HCT116 (cell line): ENCODE results near the gene SLC24A3.

Source experiments
- CBX3 ChIP-seq: IDR thresholded peaks from 2 replicates; pipeline ENCODE4 v1.6.1; 2012; ENCODE audit warnings: low read depth
- CEBPB ChIP-seq: IDR thresholded peaks from 2 replicates; pipeline ENCODE4 v1.6.1; 2012; ENCODE audit warnings: low read depth
- EGR1 ChIP-seq: IDR thresholded peaks from 2 replicates; pipeline ENCODE4 v1.6.1; 2012; ENCODE audit warnings: low read depth
- EZH2 ChIP-seq: fragments of 200-600 bp; sonication (generic); IDR thresholded peaks from 2 replicates; pipeline ENCODE4 v1.6.1; 2017; ENCODE audit warnings: antibody characterized with exemption, mixed run types
- EZH2phosphoT487 ChIP-seq: fragments of 200-600 bp; IDR thresholded peaks from 2 replicates; pipeline ENCODE4 v1.6.1; 2018; ENCODE audit warnings: antibody characterized with exemption, borderline replicate concordance
- POLR2AphosphoS5 ChIP-seq: IDR thresholded peaks from 2 replicates; pipeline ENCODE4 v1.6.1; 2011; ENCODE audit warnings: mild to moderate bottlenecking, low read depth, low read length, moderate library complexity
- RAD21 ChIP-seq: IDR thresholded peaks from 2 replicates; pipeline ENCODE4 v1.6.1; 2012; ENCODE audit warnings: low read depth, mild to moderate bottlenecking
- YY1 ChIP-seq: IDR thresholded peaks from 2 replicates; pipeline ENCODE4 v1.6.1; 2011; ENCODE audit warnings: low read length, low read depth, moderate library complexity, mild to moderate bottlenecking; ENCODE audit not compliant: insufficient replicate concordance; ENCODE audit errors: extremely low read depth
- ZNF274 ChIP-seq: fragments of 200-500 bp; sonication (Bioruptor generic); IDR thresholded peaks from 2 replicates; pipeline ENCODE4 v1.6.1; 2014; ENCODE audit warnings: mild to moderate bottlenecking, low read depth, low read length, inconsistent platforms
- TF ChIP-seq, protein P1 (sequence below), 3 experiments: fragments of 200-600 bp in 1 of 3; sonication (generic) in 1 of 3; IDR thresholded peaks in 2 of 3; conservative IDR thresholded peaks in 1 of 3; 2 replicates each; pipeline ENCODE4 v1.5.1; 2012 to 2017; ENCODE audit warnings: low read depth in 2 of 3, low read length in 2 of 3, antibody characterized with exemption in 1 of 3, borderline replicate concordance in 1 of 3, control low read depth in 1 of 3, mild to moderate bottlenecking in 1 of 3, mixed read lengths in 1 of 3, mixed run types in 1 of 3, moderate library complexity in 1 of 3; ENCODE audit not compliant: insufficient read depth in 1 of 3
- TF ChIP-seq, protein P2 (sequence below): IDR thresholded peaks from 2 replicates; pipeline ENCODE4 v1.6.1; 2012
- TF ChIP-seq, protein P3 (sequence below): IDR thresholded peaks from 2 replicates; pipeline ENCODE4 v1.6.1; 2012; ENCODE audit warnings: low read depth

DNA sequence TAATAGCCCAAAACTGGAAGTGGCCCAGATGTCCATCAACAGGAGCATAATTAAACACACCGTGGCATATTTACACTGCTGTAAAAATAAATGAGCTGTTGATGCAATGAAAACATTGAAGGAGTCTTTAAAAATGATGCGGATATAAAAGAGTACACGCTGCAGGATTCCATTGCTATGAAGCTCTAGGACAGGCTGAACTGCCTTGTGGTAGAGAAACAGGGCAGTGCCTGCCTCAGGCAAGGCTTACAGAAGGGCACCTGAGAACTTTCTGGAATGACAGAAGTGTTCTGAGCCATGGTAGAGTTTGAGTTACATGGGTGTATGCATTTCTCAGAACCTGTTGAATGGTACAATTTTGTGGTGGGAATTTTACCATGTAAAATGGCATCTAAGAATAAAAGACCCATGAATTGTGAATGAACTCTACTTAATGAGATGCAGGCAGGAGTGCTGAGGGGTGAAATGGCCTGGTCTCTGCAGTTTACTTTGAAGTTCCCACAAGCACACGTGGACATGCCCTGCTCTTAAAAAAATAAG is 500.3 kb downstream of the SLC24A3 start:
- TF ChIP-seq, protein P1, sequence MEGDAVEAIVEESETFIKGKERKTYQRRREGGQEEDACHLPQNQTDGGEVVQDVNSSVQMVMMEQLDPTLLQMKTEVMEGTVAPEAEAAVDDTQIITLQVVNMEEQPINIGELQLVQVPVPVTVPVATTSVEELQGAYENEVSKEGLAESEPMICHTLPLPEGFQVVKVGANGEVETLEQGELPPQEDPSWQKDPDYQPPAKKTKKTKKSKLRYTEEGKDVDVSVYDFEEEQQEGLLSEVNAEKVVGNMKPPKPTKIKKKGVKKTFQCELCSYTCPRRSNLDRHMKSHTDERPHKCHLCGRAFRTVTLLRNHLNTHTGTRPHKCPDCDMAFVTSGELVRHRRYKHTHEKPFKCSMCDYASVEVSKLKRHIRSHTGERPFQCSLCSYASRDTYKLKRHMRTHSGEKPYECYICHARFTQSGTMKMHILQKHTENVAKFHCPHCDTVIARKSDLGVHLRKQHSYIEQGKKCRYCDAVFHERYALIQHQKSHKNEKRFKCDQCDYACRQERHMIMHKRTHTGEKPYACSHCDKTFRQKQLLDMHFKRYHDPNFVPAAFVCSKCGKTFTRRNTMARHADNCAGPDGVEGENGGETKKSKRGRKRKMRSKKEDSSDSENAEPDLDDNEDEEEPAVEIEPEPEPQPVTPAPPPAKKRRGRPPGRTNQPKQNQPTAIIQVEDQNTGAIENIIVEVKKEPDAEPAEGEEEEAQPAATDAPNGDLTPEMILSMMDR (IDR thresholded peaks at IDR 0.05 in 2 of 3, conservative IDR thresholded peaks at IDR 0.05 in 1 of 3; ENCODE audit: borderline replicate concordance in 1 of 3, insufficient read depth in 1 of 3, low read depth in 2 of 3, low read length in 2 of 3) = no peak
- TF ChIP-seq EZH2 (no peak), YY1 (no peak), RAD21 (no peak), CBX3 (no peak), ZNF274 (no peak), POLR2AphosphoS5 (no peak), CEBPB (no peak), EZH2phosphoT487 (no peak), EGR1 (no peak)
- TF ChIP-seq, protein P2, sequence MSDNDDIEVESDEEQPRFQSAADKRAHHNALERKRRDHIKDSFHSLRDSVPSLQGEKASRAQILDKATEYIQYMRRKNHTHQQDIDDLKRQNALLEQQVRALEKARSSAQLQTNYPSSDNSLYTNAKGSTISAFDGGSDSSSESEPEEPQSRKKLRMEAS = no peak
- TF ChIP-seq, protein P3, sequence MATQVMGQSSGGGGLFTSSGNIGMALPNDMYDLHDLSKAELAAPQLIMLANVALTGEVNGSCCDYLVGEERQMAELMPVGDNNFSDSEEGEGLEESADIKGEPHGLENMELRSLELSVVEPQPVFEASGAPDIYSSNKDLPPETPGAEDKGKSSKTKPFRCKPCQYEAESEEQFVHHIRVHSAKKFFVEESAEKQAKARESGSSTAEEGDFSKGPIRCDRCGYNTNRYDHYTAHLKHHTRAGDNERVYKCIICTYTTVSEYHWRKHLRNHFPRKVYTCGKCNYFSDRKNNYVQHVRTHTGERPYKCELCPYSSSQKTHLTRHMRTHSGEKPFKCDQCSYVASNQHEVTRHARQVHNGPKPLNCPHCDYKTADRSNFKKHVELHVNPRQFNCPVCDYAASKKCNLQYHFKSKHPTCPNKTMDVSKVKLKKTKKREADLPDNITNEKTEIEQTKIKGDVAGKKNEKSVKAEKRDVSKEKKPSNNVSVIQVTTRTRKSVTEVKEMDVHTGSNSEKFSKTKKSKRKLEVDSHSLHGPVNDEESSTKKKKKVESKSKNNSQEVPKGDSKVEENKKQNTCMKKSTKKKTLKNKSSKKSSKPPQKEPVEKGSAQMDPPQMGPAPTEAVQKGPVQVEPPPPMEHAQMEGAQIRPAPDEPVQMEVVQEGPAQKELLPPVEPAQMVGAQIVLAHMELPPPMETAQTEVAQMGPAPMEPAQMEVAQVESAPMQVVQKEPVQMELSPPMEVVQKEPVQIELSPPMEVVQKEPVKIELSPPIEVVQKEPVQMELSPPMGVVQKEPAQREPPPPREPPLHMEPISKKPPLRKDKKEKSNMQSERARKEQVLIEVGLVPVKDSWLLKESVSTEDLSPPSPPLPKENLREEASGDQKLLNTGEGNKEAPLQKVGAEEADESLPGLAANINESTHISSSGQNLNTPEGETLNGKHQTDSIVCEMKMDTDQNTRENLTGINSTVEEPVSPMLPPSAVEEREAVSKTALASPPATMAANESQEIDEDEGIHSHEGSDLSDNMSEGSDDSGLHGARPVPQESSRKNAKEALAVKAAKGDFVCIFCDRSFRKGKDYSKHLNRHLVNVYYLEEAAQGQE = no peak
